Gastrocnemius medialis (tissue), 4 donors: ENCODE results near the gene SF3B6. TPM values are rescaled to one million over a fixed set of nuclear protein-coding genes. Genes with fewer than 3 reads are reported as not detected.

Source experiments
- ATAC-seq, 2 donors: fragments of 150-250 bp; one replicate each; pipeline ENCODE4 v1.9.1; 2016
- DNase-seq, 2 donors: peaks; one replicate each; pipeline ENCODE4 v3.0.0-alpha.2; 2019
- H3K27ac ChIP-seq, 4 donors: fragments of 200-600 bp; sonication (generic); 1 replicate in 1 of 4; 2 replicates in 3 of 4; pipeline ENCODE4 v1.5.1; 2016 to 2018; ENCODE audit warnings: mild to moderate bottlenecking in 2 of 4, moderate library complexity in 1 of 4
- H3K27me3 ChIP-seq, 3 donors: fragments of 200-600 bp; sonication (generic) in 2 of 3; 1 replicate in 1 of 3; 2 replicates in 2 of 3; pipeline versions ENCODE4 v1.5.1 to v1.6.0; 2016 to 2019; ENCODE audit warnings: mild to moderate bottlenecking in 1 of 3, moderate library complexity in 1 of 3
- H3K36me3 ChIP-seq, 2 donors: fragments of 200-600 bp; sonication (generic) in 1 of 2; one replicate each; pipeline ENCODE4 v1.5.1; 2017 to 2018
- H3K4me1 ChIP-seq, 2 donors: fragments of 200-600 bp; sonication (generic) in 1 of 2; one replicate each; pipeline ENCODE4 v1.5.1; 2016 to 2017; ENCODE audit warnings: mild to moderate bottlenecking in 2 of 2
- H3K4me3 ChIP-seq, 4 donors: fragments of 200-600 bp; sonication (generic) in 3 of 4; 1 replicate in 1 of 4; 2 replicates in 3 of 4; pipeline ENCODE4 v1.5.1; 2016 to 2019; ENCODE audit warnings: mild to moderate bottlenecking in 2 of 4
- H3K9me3 ChIP-seq, 3 donors: fragments of 200-600 bp; sonication (generic) in 2 of 3; 1 replicate in 1 of 3; 2 replicates in 2 of 3; pipeline ENCODE4 v1.5.1; 2016 to 2019
- POLR2A ChIP-seq, 2 donors: fragments of 450-650 bp; IDR thresholded peaks; one replicate each; pipeline ENCODE4 v1.6.1; 2017; ENCODE audit warnings: antibody characterized with exemption in 2 of 2, mild to moderate bottlenecking in 2 of 2, moderate library complexity in 2 of 2
- in situ Hi-C, 4 donors: fragments of 200-750 bp; cut with MboI; loops; one replicate each; pipeline versions ENCODE4 v1.15.0 to v1.8.0; 2017; ENCODE audit warnings: low sequenced_read_pairs in 4 of 4
- intact Hi-C: fragments of 100-400 bp; cut with DNase I; formaldehyde crosslinking; loops from one replicate; pipeline ENCODE4 v1.15.1; 2023; ENCODE audit warnings: low total_unique reads
- total RNA-seq, 4 donors: library from RNA; depleted of rRNA; stranded (reverse); fragments of >200 nt; gene quantifications; one replicate each; pipeline versions ENCODE4 v1.1.0 to v1.2.3, GENCODE V29; 2016
- TF ChIP-seq, protein P1 (sequence below), 5 experiments: fragments of 450-650 bp in 3 of 5; fragments of 200-600 bp in 2 of 5; sonication (generic) in 2 of 5; IDR thresholded peaks in 4 of 5; conservative IDR thresholded peaks in 1 of 5; 1 replicate in 4 of 5; 2 replicates in 1 of 5; pipeline ENCODE4 v1.5.1; 2016 to 2019; ENCODE audit warnings: antibody characterized with exemption in 5 of 5, mild to moderate bottlenecking in 3 of 5, moderate library complexity in 3 of 5

SF3B6 gene
- total RNA-seq, 4 donors from 2014 or later: 55.2 to 88.1 (median 70.5) TPM

GRCh38 chr2:24106786-24107185 lies 30.7 kb upstream of the SF3B6 start:
- no peak for DNase-seq
- Histone ChIP-seq H3K27me3 (no peaks in the 10 kb centered on the region), H3K4me1 (no peaks in the 10 kb centered on the region), H3K27ac (no peak overlapping the region), H3K4me3 (no peak overlapping the region), H3K36me3 (no peaks in the 10 kb centered on the region), H3K9me3 (no peaks in the 10 kb centered on the region)
- intact Hi-C loops (no loop called here), in situ Hi-C loops (no loop called here)
- TF ChIP-seq POLR2A (IDR thresholded peaks at IDR 0.05): no peak
- TF ChIP-seq, protein P1, sequence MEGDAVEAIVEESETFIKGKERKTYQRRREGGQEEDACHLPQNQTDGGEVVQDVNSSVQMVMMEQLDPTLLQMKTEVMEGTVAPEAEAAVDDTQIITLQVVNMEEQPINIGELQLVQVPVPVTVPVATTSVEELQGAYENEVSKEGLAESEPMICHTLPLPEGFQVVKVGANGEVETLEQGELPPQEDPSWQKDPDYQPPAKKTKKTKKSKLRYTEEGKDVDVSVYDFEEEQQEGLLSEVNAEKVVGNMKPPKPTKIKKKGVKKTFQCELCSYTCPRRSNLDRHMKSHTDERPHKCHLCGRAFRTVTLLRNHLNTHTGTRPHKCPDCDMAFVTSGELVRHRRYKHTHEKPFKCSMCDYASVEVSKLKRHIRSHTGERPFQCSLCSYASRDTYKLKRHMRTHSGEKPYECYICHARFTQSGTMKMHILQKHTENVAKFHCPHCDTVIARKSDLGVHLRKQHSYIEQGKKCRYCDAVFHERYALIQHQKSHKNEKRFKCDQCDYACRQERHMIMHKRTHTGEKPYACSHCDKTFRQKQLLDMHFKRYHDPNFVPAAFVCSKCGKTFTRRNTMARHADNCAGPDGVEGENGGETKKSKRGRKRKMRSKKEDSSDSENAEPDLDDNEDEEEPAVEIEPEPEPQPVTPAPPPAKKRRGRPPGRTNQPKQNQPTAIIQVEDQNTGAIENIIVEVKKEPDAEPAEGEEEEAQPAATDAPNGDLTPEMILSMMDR (IDR thresholded peaks at IDR 0.05 in 4 of 5, conservative IDR thresholded peaks at IDR 0.05 in 1 of 5): no peak
- ATAC-seq: no peak

GRCh38 chr2:24105816-24106215 lies 29.7 kb upstream of the SF3B6 start:
- Histone ChIP-seq H3K27me3 (no peaks in the 10 kb centered on the region), H3K4me3 (no peak overlapping the region), H3K9me3 (no peaks in the 10 kb centered on the region), H3K27ac (no peak overlapping the region), H3K4me1 (no peaks in the 10 kb centered on the region), H3K36me3 (no peaks in the 10 kb centered on the region)
- intact Hi-C loops: no loop called here
- DNase-seq (no peak), ATAC-seq (no peak)
- in situ Hi-C loops: no loop called here
- TF ChIP-seq, protein P1 (IDR thresholded peaks at IDR 0.05 in 4 of 5, conservative IDR thresholded peaks at IDR 0.05 in 1 of 5): no peak
- no peak for TF ChIP-seq POLR2A (IDR thresholded peaks at IDR 0.05)

DNA sequence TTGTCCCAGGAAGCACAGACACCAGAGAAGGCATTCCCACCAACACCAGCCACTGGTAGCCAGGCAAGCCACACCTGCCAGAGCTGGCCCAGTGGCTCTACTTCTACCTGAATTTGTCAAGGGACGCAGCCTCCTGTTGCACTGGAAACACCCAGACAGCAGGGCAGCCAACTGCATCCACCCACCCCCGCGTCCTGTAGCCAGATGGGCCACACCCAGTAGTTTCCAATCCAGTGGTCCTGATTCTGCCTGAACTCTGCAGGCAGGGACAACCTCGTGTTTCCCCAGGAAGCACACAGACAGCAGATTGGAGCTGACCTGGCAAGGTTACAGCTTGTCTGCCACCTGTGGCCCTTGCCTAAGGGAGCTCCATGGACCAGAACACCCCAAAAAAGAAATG lies 28.8 kb upstream of the SF3B6 start:
- no peaks in the 10 kb centered on the region for H3K36me3 ChIP-seq
- in situ Hi-C loops: no loop called here
- no peaks in the 10 kb centered on the region for H3K4me1 ChIP-seq
- DNase-seq: no peak
- no peak for TF ChIP-seq POLR2A (IDR thresholded peaks at IDR 0.05)
- TF ChIP-seq, protein P1 (IDR thresholded peaks at IDR 0.05 in 4 of 5, conservative IDR thresholded peaks at IDR 0.05 in 1 of 5): no peak
- intact Hi-C loops: no loop called here
- H3K4me3 ChIP-seq: no peak overlapping the region
- ATAC-seq: no peak
- H3K9me3 ChIP-seq: no peaks in the 10 kb centered on the region
- no peak overlapping the region for H3K27ac ChIP-seq
- H3K27me3 ChIP-seq: no peaks in the 10 kb centered on the region

DNA sequence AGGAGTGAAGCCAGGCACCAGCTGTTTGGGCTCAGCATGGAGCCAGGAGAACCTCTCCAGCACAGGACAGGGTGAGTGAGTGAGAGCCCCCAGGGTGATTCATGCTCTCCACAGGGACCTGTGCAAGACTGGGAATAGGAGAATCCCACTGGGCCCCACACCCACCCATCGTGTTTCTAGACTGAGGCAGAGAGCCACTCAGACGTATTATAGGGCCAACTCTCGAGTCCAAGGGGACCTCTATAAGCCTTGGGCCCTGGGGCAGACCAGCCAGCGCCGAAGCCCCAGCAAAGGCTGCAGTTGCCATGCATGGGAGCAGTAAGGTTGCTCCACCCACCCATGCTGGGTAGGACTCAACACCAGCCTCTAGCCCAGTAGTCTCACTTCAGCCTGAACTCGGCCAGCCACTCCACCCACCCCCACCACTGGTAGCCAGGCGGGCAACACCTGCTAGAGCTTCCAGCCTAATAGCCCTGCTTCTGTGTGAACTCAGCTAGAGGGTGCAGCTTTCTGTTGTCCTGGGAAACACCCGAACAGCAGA lies 28.1 kb upstream of the SF3B6 start:
- Histone ChIP-seq H3K4me1 (no peaks in the 10 kb centered on the region), H3K36me3 (no peaks in the 10 kb centered on the region), H3K4me3 (no peak overlapping the region), H3K27me3 (no peaks in the 10 kb centered on the region), H3K9me3 (no peaks in the 10 kb centered on the region), H3K27ac (no peak overlapping the region)
- ATAC-seq (no peak), DNase-seq (no peak)
- intact Hi-C loops: no loop called here
- in situ Hi-C loops: no loop called here
- TF ChIP-seq, protein P1 (IDR thresholded peaks at IDR 0.05 in 4 of 5, conservative IDR thresholded peaks at IDR 0.05 in 1 of 5): no peak
- no peak for TF ChIP-seq POLR2A (IDR thresholded peaks at IDR 0.05)

DNA sequence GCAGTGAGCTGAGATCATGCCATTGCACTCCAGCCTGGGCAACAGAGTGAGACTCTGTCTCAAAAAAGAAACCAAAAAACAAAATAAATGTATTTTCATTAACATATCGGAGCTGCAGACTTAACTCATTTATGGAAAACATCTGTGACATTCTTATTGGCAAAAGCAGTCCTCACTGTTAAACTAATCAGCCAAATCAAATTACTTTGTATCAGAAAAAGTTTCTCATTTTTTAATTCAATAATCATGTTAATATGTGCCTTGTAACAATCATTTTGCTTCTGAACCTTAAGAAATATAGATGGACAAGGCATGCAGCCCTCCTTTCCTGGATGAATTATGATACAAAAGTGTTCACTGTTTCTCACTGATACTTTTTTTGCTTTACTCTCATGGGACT lies 26.6 kb upstream of the SF3B6 start:
- H3K27ac ChIP-seq: no peak overlapping the region
- DNase-seq (no peak), ATAC-seq (no peak)
- no peaks in the 10 kb centered on the region for H3K9me3 ChIP-seq
- intact Hi-C loops (no loop called here), in situ Hi-C loops (no loop called here)
- no peak overlapping the region for H3K4me3 ChIP-seq
- no peaks in the 10 kb centered on the region for H3K4me1 ChIP-seq
- H3K36me3 ChIP-seq: no peaks in the 10 kb centered on the region
- no peaks in the 10 kb centered on the region for H3K27me3 ChIP-seq
- no peak for TF ChIP-seq POLR2A (IDR thresholded peaks at IDR 0.05)
- TF ChIP-seq, protein P1 (IDR thresholded peaks at IDR 0.05 in 4 of 5, conservative IDR thresholded peaks at IDR 0.05 in 1 of 5): no peak
